ENCODE results near the gene ZDHHC24.

Gene ZDHHC24

DNA sequence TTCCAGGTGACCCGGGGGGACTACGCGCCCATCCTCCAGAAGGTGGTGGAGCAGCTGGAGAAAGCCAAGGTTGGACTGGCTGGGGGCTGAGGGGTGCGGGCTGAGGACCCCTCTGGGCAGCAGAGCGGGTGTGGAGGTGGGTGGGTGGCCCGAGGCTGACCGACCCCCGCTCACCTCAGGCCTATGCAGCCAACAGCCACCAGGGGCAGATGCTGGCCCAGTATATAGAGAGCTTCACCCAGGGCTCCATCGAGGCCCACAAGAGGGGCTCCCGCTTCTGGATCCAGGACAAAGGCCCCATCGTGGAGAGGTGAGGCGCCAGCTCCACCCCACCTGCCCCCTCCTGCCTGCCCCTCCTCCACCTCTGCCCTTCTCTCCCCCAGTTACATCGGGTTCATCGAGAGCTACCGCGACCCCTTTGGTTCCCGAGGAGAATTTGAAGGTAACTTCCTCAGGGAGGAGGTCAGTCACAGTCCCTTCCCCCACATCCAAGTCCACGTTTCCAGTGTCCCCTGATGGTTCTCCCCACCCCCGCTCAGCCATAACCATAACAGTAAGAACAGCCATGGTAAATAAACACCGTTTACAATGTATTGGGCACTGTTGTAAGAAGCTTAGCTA is 54.4 kb downstream of the ZDHHC24 start:
- no peak overlapping the region for H3K27ac Mint-ChIP-seq
- H3K9me3 Mint-ChIP-seq, result no peaks in the 10 kb centered on the region
- H3K36me3 Mint-ChIP-seq (ENCODE audit: low read depth), result peaks cover 20% of the 10 kb centered on the region
- H3K4me1 Mint-ChIP-seq (ENCODE audit: low read depth), result no peaks in the 10 kb centered on the region
- H3K27me3 Mint-ChIP-seq (ENCODE audit: low read depth), result no peaks in the 10 kb centered on the region
- no peak overlapping the region for H3K4me3 Mint-ChIP-seq
- no peak for DNase-seq (ENCODE audit: low spot score)

- no peak overlapping the region for H3K27ac Mint-ChIP-seq
- H3K9me3 Mint-ChIP-seq, result no peaks in the 10 kb centered on the region
- no peaks in the 10 kb centered on the region for H3K27me3 Mint-ChIP-seq (ENCODE audit: low read depth)
- no peaks in the 10 kb centered on the region for H3K4me1 Mint-ChIP-seq (ENCODE audit: low read depth)
- H3K36me3 Mint-ChIP-seq (ENCODE audit: low read depth), result peaks cover 18% of the 10 kb centered on the region
- DNase-seq (ENCODE audit: low spot score), result no peak
- H3K4me3 Mint-ChIP-seq, result no peak overlapping the region
Observed at GRCh38 chr11:66489636-66490035, 56.2 kb downstream of the ZDHHC24 start.

DNA sequence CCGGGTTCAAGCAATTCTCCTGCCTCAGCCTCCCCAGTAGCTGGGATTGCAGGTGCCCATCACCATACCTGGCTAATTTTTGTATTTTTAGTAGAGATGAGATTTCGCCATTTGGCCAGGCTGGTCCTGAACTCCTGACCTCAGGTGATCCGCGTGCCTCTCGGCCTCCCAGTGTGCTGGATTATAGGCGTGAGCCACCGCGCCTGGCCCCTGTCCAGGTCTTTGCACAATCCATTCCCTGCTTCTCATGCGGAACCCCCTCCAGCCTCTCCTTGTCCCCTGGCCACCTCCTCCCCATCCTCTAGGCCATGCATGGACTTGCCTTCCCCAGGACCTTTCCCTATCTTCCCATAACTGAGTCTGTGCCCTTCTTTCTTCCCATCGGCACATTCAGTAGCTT is 56.9 kb downstream of the ZDHHC24 start:
- Mint-ChIP-seq H3K36me3 (ENCODE audit: low read depth) (peaks cover 18% of the 10 kb centered on the region), H3K9me3 (no peaks in the 10 kb centered on the region), H3K27me3 (ENCODE audit: low read depth) (no peaks in the 10 kb centered on the region), H3K4me1 (ENCODE audit: low read depth) (no peaks in the 10 kb centered on the region), H3K27ac (no peak overlapping the region), H3K4me3 (no peak overlapping the region)
- DNase-seq (ENCODE audit: low spot score), result no peak

GRCh38 chr11:66484806-66485380 is 61.0 kb downstream of the ZDHHC24 start:
- H3K27me3 Mint-ChIP-seq (ENCODE audit: low read depth), result no peaks in the 10 kb centered on the region
- peaks cover 14% of the 10 kb centered on the region for H3K4me1 Mint-ChIP-seq (ENCODE audit: low read depth)
- no peak overlapping the region for H3K4me3 Mint-ChIP-seq
- H3K27ac Mint-ChIP-seq, result no peak overlapping the region
- H3K9me3 Mint-ChIP-seq, result no peaks in the 10 kb centered on the region
- peaks cover 16% of the 10 kb centered on the region for H3K36me3 Mint-ChIP-seq (ENCODE audit: low read depth)
- DNase-seq (ENCODE audit: low spot score), result no peak

GRCh38 chr11:66480117-66480938 is 65.5 kb downstream of the ZDHHC24 start, which contains the start of gene DPP3:
DPP3 (plus strand) TSS chr11:66480434; CDS start chr11:66482201, 1,767 bp downstream.
- Mint-ChIP-seq H3K4me3 (peak within 1 kb of the TSS; percentile 88), H3K27me3 (ENCODE audit: low read depth) (no peaks in the 10 kb centered on the region), H3K4me1 (ENCODE audit: low read depth) (peaks cover 23% of the 10 kb centered on the region), H3K27ac (peak within 1 kb of the TSS; percentile 88), H3K9me3 (no peaks in the 10 kb centered on the region), H3K36me3 (ENCODE audit: low read depth) (peaks cover 4% of the 10 kb centered on the region)
- peak; percentile 98 for DNase-seq (ENCODE audit: low spot score)

GRCh38 chr11:66479394-66480116 is 66.3 kb downstream of the ZDHHC24 start:
- H3K4me1 Mint-ChIP-seq (ENCODE audit: low read depth), result peaks cover 23% of the 10 kb centered on the region
- no peak for DNase-seq (ENCODE audit: low spot score)
- H3K36me3 Mint-ChIP-seq (ENCODE audit: low read depth), result peaks cover 3% of the 10 kb centered on the region
- peak overlapping the region; percentile 88 for H3K27ac Mint-ChIP-seq
- peak overlapping the region; percentile 88 for H3K4me3 Mint-ChIP-seq
- no peaks in the 10 kb centered on the region for H3K9me3 Mint-ChIP-seq
- no peaks in the 10 kb centered on the region for H3K27me3 Mint-ChIP-seq (ENCODE audit: low read depth)

DNA sequence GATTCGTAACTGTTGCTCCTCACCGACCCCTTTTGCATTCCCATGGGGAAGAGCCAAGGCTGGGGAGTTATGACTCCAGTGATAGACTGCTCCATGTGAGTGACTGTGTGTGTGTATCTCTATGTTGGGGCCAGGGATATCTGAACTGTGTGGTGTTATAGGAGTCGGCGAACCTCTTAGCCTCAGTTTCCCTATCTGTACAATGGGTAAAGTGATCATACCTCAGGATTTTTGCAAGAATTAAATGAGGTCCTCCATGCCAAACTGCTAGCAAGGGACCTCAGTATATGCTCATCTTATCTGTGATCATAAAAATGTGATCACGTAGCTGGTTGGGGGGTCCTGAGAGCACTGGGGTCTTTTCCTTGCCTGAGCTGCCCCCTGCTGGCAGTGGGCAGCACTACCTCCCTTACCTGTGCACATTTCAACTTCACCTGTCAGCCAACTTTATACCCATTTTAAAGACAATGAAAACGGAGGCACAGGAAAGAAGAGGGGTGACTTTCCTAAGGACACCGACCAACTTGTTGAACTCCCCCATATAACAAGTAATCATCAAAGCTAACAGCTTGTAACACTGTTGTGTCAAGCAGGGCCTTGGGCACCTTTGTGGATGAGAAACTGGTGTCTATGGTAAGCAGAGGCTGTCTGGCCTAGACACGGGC is 67.0 kb downstream of the ZDHHC24 start:
- Mint-ChIP-seq H3K27me3 (ENCODE audit: low read depth) (no peaks in the 10 kb centered on the region), H3K4me3 (peak overlapping the region; percentile 88), H3K36me3 (ENCODE audit: low read depth) (peaks cover 3% of the 10 kb centered on the region), H3K4me1 (ENCODE audit: low read depth) (peaks cover 23% of the 10 kb centered on the region), H3K27ac (peak overlapping the region; percentile 88), H3K9me3 (no peaks in the 10 kb centered on the region)
- no peak for DNase-seq (ENCODE audit: low spot score)

- no peaks in the 10 kb centered on the region for H3K9me3 Mint-ChIP-seq
- H3K27ac Mint-ChIP-seq, result peak overlapping the region; percentile 41
- H3K27me3 Mint-ChIP-seq (ENCODE audit: low read depth), result no peaks in the 10 kb centered on the region
- H3K4me1 Mint-ChIP-seq (ENCODE audit: low read depth), result peaks cover 17% of the 10 kb centered on the region
- peaks cover under 1% of the 10 kb centered on the region for H3K36me3 Mint-ChIP-seq (ENCODE audit: low read depth)
- no peak for DNase-seq (ENCODE audit: low spot score)
- peak overlapping the region; percentile 34 for H3K4me3 Mint-ChIP-seq
Observed at GRCh38 chr11:66477263-66478201, 68.3 kb downstream of the ZDHHC24 start.

- peaks cover 15% of the 10 kb centered on the region for H3K4me1 Mint-ChIP-seq (ENCODE audit: low read depth)
- DNase-seq (ENCODE audit: low spot score), result no peak
- no peaks in the 10 kb centered on the region for H3K9me3 Mint-ChIP-seq
- no peaks in the 10 kb centered on the region for H3K27me3 Mint-ChIP-seq (ENCODE audit: low read depth)
- H3K36me3 Mint-ChIP-seq (ENCODE audit: low read depth), result no peaks in the 10 kb centered on the region
- no peak overlapping the region for H3K4me3 Mint-ChIP-seq
- peak overlapping the region; percentile 39 for H3K27ac Mint-ChIP-seq
Observed at GRCh38 chr11:66476841-66477251, 69.0 kb downstream of the ZDHHC24 start.

DNA sequence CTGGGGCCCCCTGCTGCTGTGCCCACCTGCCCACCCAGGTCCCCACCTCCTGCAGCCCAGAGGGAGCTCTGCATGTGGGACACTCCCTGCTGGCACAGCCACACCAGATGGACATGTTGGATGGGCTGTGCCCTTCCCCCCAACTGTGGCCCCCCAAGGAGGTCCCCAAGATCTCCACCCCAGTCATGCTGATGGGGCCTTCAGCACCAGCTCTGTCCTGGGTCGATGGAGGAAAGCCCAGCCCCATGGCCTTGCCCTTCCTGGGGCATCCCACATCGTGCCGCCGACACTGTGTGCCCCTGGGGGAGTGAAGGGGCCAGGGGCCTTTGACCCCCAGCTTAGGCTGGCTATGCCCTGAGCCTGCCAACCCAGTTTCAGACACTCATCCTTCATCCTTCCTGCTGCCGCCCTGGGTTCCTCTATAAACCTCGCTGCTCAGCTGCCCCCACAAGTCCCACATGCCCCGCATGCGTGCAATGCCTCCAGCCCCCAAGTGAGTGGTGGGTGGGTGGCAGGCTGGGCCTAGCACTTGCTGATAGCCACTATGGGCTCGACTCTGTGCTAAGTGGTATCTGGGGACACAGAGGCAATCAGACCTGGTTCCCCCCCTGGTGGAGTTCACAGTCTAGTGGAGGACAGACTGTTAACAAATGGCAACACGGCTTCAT is 69.5 kb downstream of the ZDHHC24 start:
- H3K9me3 Mint-ChIP-seq, result no peaks in the 10 kb centered on the region
- H3K27ac Mint-ChIP-seq, result peak overlapping the region; percentile 39
- H3K36me3 Mint-ChIP-seq (ENCODE audit: low read depth), result no peaks in the 10 kb centered on the region
- H3K4me3 Mint-ChIP-seq, result no peak overlapping the region
- no peaks in the 10 kb centered on the region for H3K27me3 Mint-ChIP-seq (ENCODE audit: low read depth)
- DNase-seq (ENCODE audit: low spot score), result no peak
- peaks cover 13% of the 10 kb centered on the region for H3K4me1 Mint-ChIP-seq (ENCODE audit: low read depth)

DNA sequence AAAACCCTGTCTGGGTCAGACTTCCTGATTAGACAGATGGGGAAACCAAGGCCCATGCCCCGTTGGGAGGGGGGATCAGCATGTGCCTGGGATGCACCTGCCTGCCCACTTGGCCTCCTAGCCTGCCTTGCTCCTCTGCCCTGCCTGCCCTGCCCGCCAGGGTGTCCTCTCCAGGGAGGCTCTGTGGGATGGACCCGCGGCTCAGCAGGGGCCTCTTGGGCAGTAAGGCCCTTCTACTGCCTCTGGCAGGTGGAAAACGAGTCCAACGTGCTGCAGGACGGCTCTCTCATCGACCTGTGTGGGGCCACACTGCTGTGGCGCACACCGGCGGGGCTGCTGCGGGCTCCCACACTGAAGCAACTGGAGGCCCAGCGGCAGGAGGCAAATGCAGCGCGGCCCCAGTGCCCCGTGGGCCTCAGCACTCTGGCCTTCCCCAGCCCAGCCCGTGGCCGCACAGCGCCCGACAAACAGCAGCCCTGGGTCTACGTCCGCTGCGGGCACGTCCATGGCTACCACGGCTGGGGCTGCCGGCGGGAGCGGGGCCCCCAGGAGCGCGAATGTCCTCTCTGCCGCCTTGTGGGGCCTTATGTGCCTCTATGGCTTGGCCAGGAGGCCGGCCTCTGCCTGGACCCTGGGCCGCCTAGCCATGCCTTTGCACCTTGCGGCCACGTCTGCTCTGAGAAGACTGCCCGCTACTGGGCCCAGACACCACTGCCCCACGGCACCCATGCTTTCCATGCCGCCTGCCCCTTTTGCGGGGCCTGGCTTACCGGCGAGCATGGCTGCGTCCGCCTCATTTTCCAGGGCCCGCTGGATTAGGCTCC is 70.3 kb downstream of the ZDHHC24 start:
- no peak overlapping the region for H3K27ac Mint-ChIP-seq
- H3K36me3 Mint-ChIP-seq (ENCODE audit: low read depth), result peaks cover 2% of the 10 kb centered on the region
- H3K27me3 Mint-ChIP-seq (ENCODE audit: low read depth), result no peaks in the 10 kb centered on the region
- H3K9me3 Mint-ChIP-seq, result no peaks in the 10 kb centered on the region
- H3K4me1 Mint-ChIP-seq (ENCODE audit: low read depth), result peaks cover 10% of the 10 kb centered on the region
- DNase-seq (ENCODE audit: low spot score), result no peak
- no peak overlapping the region for H3K4me3 Mint-ChIP-seq
